Liver (tissue), 9 donors: ENCODE measurements around the gene SCNN1B. TPM values are rescaled to one million over a fixed set of nuclear protein-coding genes. Genes with fewer than 3 reads are reported as not detected.

Experiments
- DNase-seq: peaks from one replicate; pipeline ENCODE4 v3.0.0-alpha.2; 2017; ENCODE audit warnings: low spot score
- H3K27ac ChIP-seq, 2 donors: one replicate each; pipeline ENCODE4 v1.7.0; 2013; ENCODE audit warnings: inconsistent platforms in 2 of 2, low read length in 2 of 2, control low read depth in 1 of 2, low read depth in 1 of 2, mild to moderate bottlenecking in 1 of 2
- H3K27me3 ChIP-seq, 4 donors: one replicate each; pipeline versions ENCODE4 v1.6.1 to v1.7.0; 2013; ENCODE audit warnings: low read length in 3 of 4, inconsistent platforms in 1 of 4, mild to moderate bottlenecking in 1 of 4, moderate library complexity in 1 of 4; ENCODE audit not compliant: control insufficient read depth in 4 of 4, insufficient read depth in 4 of 4
- H3K36me3 ChIP-seq, 4 donors: one replicate each; pipeline versions ENCODE4 v1.6.1 to v1.7.0; 2013; ENCODE audit warnings: low read length in 3 of 4, mild to moderate bottlenecking in 3 of 4, low read depth in 1 of 4, moderate library complexity in 1 of 4; ENCODE audit not compliant: control insufficient read depth in 4 of 4, insufficient read depth in 3 of 4
- H3K4me1 ChIP-seq, 4 donors: one replicate each; pipeline versions ENCODE4 v1.6.1 to v1.7.0; 2013; ENCODE audit warnings: low read length in 3 of 4, mild to moderate bottlenecking in 3 of 4, moderate library complexity in 1 of 4; ENCODE audit not compliant: control insufficient read depth in 4 of 4, insufficient read depth in 4 of 4
- H3K4me3 ChIP-seq, 3 donors: one replicate each; pipeline versions ENCODE4 v1.6.1 to v1.7.0; 2013; ENCODE audit warnings: low read length in 3 of 3, control low read depth in 1 of 3, low read depth in 1 of 3, mild to moderate bottlenecking in 1 of 3
- H3K9ac ChIP-seq, 2 donors: one replicate each; pipeline ENCODE4 v1.7.0; 2013; ENCODE audit warnings: low read length in 2 of 2, mild to moderate bottlenecking in 2 of 2, moderate library complexity in 2 of 2, control low read depth in 1 of 2, low read depth in 1 of 2
- H3K9me3 ChIP-seq, 4 donors: one replicate each; pipeline versions ENCODE4 v1.6.1 to v1.7.0; 2013; ENCODE audit warnings: low read length in 3 of 4; ENCODE audit not compliant: control insufficient read depth in 4 of 4
- EGR1 ChIP-seq, 2 donors: IDR thresholded peaks; 2 replicates each; pipeline ENCODE4 v1.6.1; 2016 to 2018; ENCODE audit warnings: antibody characterized with exemption in 2 of 2, low read depth in 2 of 2
- FOXA2 ChIP-seq: IDR thresholded peaks from 2 replicates; pipeline ENCODE4 v1.6.1; 2016; ENCODE audit warnings: antibody characterized with exemption
- GABPA ChIP-seq, 2 donors: IDR thresholded peaks in 1 of 2; conservative IDR thresholded peaks in 1 of 2; 2 replicates each; pipeline ENCODE4 v1.6.1; 2016; ENCODE audit warnings: antibody characterized with exemption in 2 of 2, mild to moderate bottlenecking in 1 of 2, moderate library complexity in 1 of 2
- HNF4A ChIP-seq, 2 donors: conservative IDR thresholded peaks; 2 replicates each; pipeline ENCODE4 v1.6.1; 2016; ENCODE audit warnings: antibody characterized with exemption in 2 of 2, mild to moderate bottlenecking in 2 of 2
- HNF4G ChIP-seq: IDR thresholded peaks from 2 replicates; pipeline ENCODE4 v1.6.1; 2016; ENCODE audit warnings: antibody characterized with exemption
- NR2F2 ChIP-seq: IDR thresholded peaks from 2 replicates; pipeline ENCODE4 v1.6.1; 2016; ENCODE audit warnings: antibody characterized with exemption
- RAD21 ChIP-seq, 2 donors: IDR thresholded peaks; 2 replicates each; pipeline ENCODE4 v1.6.1; 2016; ENCODE audit warnings: antibody characterized with exemption in 2 of 2, mild to moderate bottlenecking in 2 of 2
- SP1 ChIP-seq: IDR thresholded peaks from 2 replicates; pipeline ENCODE4 v1.6.1; 2018; ENCODE audit warnings: antibody characterized with exemption, mild to moderate bottlenecking
- TAF1 ChIP-seq: conservative IDR thresholded peaks from 2 replicates; pipeline ENCODE4 v1.6.1; 2016; ENCODE audit warnings: antibody characterized with exemption, mild to moderate bottlenecking
- YY1 ChIP-seq: IDR thresholded peaks from 2 replicates; pipeline ENCODE4 v1.6.1; 2016; ENCODE audit warnings: antibody characterized with exemption, mild to moderate bottlenecking
- WGBS: extraction: QIAGEN DNeasy Blood & Tissue Kit; methylation state at CpG from one replicate; pipeline ENCODE4 v1.1.7; 2013; 5-methylcytosine and 5-hydroxymethylcytosine counted together
- polyA plus RNA-seq, 2 donors: library from polyadenylated mRNA; stranded (reverse) in 1 of 2; unstranded in 1 of 2; fragments of 200-250 nt in 1 of 2; fragments of >200 nt in 1 of 2; fragmentation: Nextera tagmentation in 1 of 2; extraction: Ambion mirVana in 1 of 2; gene quantifications; one replicate each; pipeline versions ENCODE4 v1.2.1 to v1.2.3, GENCODE V29; 2013 to 2015
- total RNA-seq, 2 donors: library from RNA; depleted of rRNA; stranded (reverse); fragments of >200 nt; gene quantifications; one replicate each; pipeline ENCODE4 v1.2.3, GENCODE V29; 2014
- TF ChIP-seq, protein P1 (sequence below): IDR thresholded peaks from 2 replicates; pipeline ENCODE4 v1.6.1; 2016; ENCODE audit warnings: antibody characterized with exemption
- TF ChIP-seq, protein P2 (sequence below): IDR thresholded peaks from 2 replicates; pipeline ENCODE4 v1.6.1; 2016; ENCODE audit warnings: antibody characterized with exemption
- TF ChIP-seq, protein P3 (sequence below): IDR thresholded peaks from 2 replicates; pipeline ENCODE4 v1.6.1; 2016; ENCODE audit warnings: antibody characterized with exemption, mild to moderate bottlenecking
- TF ChIP-seq, protein P4 (sequence below): fragments of 150-350 bp; IDR thresholded peaks from 2 replicates; pipeline ENCODE4 v1.5.1; 2017; ENCODE audit warnings: improper control_type of control experiment, low read depth, low read length; ENCODE audit not compliant: missing input control
- TF ChIP-seq, protein P5 (sequence below): IDR thresholded peaks from 2 replicates; pipeline ENCODE4 v1.6.1; 2016; ENCODE audit warnings: antibody characterized with exemption
- donor health status: healthy.
- donor health status: healthy.
- donor health status: healthy.
- donor health status: healthy.
- donor health status: healthy.

Gene SCNN1B
- total and polyA plus RNA-seq, 4 donors = 0.08 to 0.17 (median 0.14) TPM; not detected in 1

DNA sequence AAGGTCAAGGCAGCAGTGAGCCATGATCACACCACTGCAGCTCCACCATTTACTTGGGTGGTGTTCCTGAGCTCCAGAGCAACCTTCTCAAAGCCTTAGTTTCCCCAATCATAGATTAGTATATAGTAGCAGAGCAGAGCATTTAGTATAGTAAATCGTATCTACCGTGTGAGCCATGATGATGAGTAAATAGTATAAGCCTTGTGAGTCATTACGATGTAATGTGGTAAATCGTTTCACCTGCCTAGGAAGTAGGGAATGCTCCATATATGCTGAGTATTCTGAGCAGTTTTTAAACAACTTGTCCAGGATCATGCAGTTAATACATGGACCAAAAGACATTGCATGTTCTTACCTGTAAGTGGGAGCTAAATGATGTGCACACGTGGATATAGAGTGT, 66.4 kb downstream of the SCNN1B start:
- Histone ChIP-seq H3K9me3 (no peaks in the 10 kb centered on the region), H3K9ac (no peak overlapping the region), H3K36me3 (no peaks in the 10 kb centered on the region), H3K27me3 (peaks cover 0 to 3% (median under 1%) of the 10 kb centered on the region in 4 donors), H3K27ac (no peak overlapping the region), H3K4me3 (no peak overlapping the region), H3K4me1 (no peaks in the 10 kb centered on the region)
- no peak for DNase-seq
- TF ChIP-seq, protein P1, sequence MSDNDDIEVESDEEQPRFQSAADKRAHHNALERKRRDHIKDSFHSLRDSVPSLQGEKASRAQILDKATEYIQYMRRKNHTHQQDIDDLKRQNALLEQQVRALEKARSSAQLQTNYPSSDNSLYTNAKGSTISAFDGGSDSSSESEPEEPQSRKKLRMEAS = no peak
- TF ChIP-seq HNF4A (conservative IDR thresholded peaks at IDR 0.05) = no peak
- TF ChIP-seq EGR1 (IDR thresholded peaks at IDR 0.05; ENCODE audit: low read depth in 2 of 2) = no peak
- TF ChIP-seq FOXA2 = no peak
- no peak for TF ChIP-seq NR2F2
- TF ChIP-seq, protein P2, sequence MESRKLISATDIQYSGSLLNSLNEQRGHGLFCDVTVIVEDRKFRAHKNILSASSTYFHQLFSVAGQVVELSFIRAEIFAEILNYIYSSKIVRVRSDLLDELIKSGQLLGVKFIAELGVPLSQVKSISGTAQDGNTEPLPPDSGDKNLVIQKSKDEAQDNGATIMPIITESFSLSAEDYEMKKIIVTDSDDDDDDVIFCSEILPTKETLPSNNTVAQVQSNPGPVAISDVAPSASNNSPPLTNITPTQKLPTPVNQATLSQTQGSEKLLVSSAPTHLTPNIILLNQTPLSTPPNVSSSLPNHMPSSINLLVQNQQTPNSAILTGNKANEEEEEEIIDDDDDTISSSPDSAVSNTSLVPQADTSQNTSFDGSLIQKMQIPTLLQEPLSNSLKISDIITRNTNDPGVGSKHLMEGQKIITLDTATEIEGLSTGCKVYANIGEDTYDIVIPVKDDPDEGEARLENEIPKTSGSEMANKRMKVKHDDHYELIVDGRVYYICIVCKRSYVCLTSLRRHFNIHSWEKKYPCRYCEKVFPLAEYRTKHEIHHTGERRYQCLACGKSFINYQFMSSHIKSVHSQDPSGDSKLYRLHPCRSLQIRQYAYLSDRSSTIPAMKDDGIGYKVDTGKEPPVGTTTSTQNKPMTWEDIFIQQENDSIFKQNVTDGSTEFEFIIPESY = no peak
- no peak for TF ChIP-seq GABPA (IDR thresholded peaks at IDR 0.05 in 1 of 2, conservative IDR thresholded peaks at IDR 0.05 in 1 of 2)
- TF ChIP-seq HNF4G = no peak
- no peak for TF ChIP-seq SP1
- TF ChIP-seq, protein P3, sequence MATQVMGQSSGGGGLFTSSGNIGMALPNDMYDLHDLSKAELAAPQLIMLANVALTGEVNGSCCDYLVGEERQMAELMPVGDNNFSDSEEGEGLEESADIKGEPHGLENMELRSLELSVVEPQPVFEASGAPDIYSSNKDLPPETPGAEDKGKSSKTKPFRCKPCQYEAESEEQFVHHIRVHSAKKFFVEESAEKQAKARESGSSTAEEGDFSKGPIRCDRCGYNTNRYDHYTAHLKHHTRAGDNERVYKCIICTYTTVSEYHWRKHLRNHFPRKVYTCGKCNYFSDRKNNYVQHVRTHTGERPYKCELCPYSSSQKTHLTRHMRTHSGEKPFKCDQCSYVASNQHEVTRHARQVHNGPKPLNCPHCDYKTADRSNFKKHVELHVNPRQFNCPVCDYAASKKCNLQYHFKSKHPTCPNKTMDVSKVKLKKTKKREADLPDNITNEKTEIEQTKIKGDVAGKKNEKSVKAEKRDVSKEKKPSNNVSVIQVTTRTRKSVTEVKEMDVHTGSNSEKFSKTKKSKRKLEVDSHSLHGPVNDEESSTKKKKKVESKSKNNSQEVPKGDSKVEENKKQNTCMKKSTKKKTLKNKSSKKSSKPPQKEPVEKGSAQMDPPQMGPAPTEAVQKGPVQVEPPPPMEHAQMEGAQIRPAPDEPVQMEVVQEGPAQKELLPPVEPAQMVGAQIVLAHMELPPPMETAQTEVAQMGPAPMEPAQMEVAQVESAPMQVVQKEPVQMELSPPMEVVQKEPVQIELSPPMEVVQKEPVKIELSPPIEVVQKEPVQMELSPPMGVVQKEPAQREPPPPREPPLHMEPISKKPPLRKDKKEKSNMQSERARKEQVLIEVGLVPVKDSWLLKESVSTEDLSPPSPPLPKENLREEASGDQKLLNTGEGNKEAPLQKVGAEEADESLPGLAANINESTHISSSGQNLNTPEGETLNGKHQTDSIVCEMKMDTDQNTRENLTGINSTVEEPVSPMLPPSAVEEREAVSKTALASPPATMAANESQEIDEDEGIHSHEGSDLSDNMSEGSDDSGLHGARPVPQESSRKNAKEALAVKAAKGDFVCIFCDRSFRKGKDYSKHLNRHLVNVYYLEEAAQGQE = no peak
- TF ChIP-seq, protein P4, sequence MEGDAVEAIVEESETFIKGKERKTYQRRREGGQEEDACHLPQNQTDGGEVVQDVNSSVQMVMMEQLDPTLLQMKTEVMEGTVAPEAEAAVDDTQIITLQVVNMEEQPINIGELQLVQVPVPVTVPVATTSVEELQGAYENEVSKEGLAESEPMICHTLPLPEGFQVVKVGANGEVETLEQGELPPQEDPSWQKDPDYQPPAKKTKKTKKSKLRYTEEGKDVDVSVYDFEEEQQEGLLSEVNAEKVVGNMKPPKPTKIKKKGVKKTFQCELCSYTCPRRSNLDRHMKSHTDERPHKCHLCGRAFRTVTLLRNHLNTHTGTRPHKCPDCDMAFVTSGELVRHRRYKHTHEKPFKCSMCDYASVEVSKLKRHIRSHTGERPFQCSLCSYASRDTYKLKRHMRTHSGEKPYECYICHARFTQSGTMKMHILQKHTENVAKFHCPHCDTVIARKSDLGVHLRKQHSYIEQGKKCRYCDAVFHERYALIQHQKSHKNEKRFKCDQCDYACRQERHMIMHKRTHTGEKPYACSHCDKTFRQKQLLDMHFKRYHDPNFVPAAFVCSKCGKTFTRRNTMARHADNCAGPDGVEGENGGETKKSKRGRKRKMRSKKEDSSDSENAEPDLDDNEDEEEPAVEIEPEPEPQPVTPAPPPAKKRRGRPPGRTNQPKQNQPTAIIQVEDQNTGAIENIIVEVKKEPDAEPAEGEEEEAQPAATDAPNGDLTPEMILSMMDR = no peak
- no peak for TF ChIP-seq TAF1
- TF ChIP-seq, protein P5, sequence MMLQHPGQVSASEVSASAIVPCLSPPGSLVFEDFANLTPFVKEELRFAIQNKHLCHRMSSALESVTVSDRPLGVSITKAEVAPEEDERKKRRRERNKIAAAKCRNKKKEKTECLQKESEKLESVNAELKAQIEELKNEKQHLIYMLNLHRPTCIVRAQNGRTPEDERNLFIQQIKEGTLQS = no peak
- TF ChIP-seq YY1 = no peak
- TF ChIP-seq RAD21 (IDR thresholded peaks at IDR 0.05) = no peak
- 73% methylated on average over 5 of the region's 5 CpGs for WGBS

DNA sequence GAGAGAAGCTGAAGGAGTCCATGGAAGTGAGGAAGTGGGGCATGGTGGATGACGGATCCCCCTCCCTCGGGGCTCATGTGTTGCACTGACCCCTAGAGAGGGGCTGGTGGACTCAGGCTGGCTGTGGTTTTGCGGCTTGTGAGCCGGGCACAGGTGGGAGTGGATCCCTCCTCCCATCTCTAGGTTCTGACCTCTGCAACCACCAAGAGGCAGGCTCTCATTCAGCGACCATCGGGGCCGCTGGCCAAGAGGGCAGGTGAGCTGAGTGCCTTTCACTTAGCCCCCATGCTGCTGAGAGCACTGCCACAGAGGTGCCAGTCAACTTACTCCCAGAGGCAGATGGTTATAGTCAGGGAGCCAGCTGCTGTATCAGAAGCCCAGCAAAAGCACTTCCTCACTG, 67.3 kb downstream of the SCNN1B start:
- peaks cover 0 to 3% (median 1%) of the 10 kb centered on the region in 4 donors for H3K27me3 ChIP-seq
- no peak overlapping the region for H3K9ac ChIP-seq
- no peak for DNase-seq
- no peak overlapping the region for H3K27ac ChIP-seq
- no peak overlapping the region for H3K4me3 ChIP-seq
- no peaks in the 10 kb centered on the region for H3K9me3 ChIP-seq
- TF ChIP-seq SP1 = no peak
- TF ChIP-seq TAF1 = no peak
- TF ChIP-seq, protein P1 = no peak
- H3K36me3 ChIP-seq = no peaks in the 10 kb centered on the region
- 56% methylated on average over 7 of the region's 7 CpGs for WGBS
- no peaks in the 10 kb centered on the region for H3K4me1 ChIP-seq
